ENCODE data around the gene PTDSS2. TPM values are rescaled to one million over a fixed set of nuclear protein-coding genes. Genes with fewer than 3 reads are reported as not detected.

Gene PTDSS2
- total and polyA plus RNA-seq, 2 of the 13 experiments (the other 11 are each of a cell fraction or from before 2014, with no cell fraction given) = 21.7 to 26.4 TPM

GRCh38 chr11:506995-507726, 57.1 kb downstream of the PTDSS2 start, which contains the start of gene RNH1 (continued):
- no peak for TF ChIP-seq KIAA2018 (CRISPR knock-in tag; IDR thresholded peaks at IDR 0.05; ENCODE audit: borderline replicate concordance)
- TF ChIP-seq U2AF1 (optimal IDR thresholded peaks at IDR 0.05; ENCODE audit: low read depth, low read length) = no peak
- TF ChIP-seq ZBTB38 (CRISPR knock-in tag; IDR thresholded peaks at IDR 0.05) = peak; percentile 60; the same call in 1 of the 2 replicates
- TF ChIP-seq SOX5 (CRISPR knock-in tag; IDR thresholded peaks at IDR 0.05; ENCODE audit: borderline replicate concordance) = no peak
- TF ChIP-seq ZFP36L1 (CRISPR knock-in tag; IDR thresholded peaks at IDR 0.05) = no peak
- no peak for TF ChIP-seq PITX1 (CRISPR knock-in tag; IDR thresholded peaks at IDR 0.05)
- no peak for TF ChIP-seq XBP1 (CRISPR knock-in tag; IDR thresholded peaks at IDR 0.05)
- TF ChIP-seq TAF1 (CRISPR knock-in tag; IDR thresholded peaks at IDR 0.05) = peak; percentile 60
- no peak for TF ChIP-seq ELK4 (CRISPR knock-in tag; IDR thresholded peaks at IDR 0.05; ENCODE audit: borderline replicate concordance)
- no peak for TF ChIP-seq SMYD3 (CRISPR knock-in tag; IDR thresholded peaks at IDR 0.05)
- no peak for TF ChIP-seq ESRRA (CRISPR knock-in tag; IDR thresholded peaks at IDR 0.05; ENCODE audit: low read depth)
- no peak for TF ChIP-seq BHLHE40 (IDR thresholded peaks at IDR 0.05; ENCODE audit: low read length)
- TF ChIP-seq DRAP1 (CRISPR knock-in tag; IDR thresholded peaks at IDR 0.05) = peak; percentile 37; the same call in 1 of the 2 replicates
- TF ChIP-seq PREB (CRISPR knock-in tag; IDR thresholded peaks at IDR 0.05) = no peak
- TF ChIP-seq IKZF1 (IDR thresholded peaks at IDR 0.05) = no peak
- TF ChIP-seq SKIL (CRISPR knock-in tag; IDR thresholded peaks at IDR 0.05; ENCODE audit: borderline replicate concordance) = no peak
- no peak for TF ChIP-seq REL (CRISPR knock-in tag; conservative IDR thresholded peaks at IDR 0.05)
